ENCODE data around the gene RNF128.
"Not testable (repeated sequence)": the region's sequence is repeated elsewhere in the genome, so short reads cannot be mapped to it uniquely, and the experiment has no call there.

Gene RNF128

DNA sequence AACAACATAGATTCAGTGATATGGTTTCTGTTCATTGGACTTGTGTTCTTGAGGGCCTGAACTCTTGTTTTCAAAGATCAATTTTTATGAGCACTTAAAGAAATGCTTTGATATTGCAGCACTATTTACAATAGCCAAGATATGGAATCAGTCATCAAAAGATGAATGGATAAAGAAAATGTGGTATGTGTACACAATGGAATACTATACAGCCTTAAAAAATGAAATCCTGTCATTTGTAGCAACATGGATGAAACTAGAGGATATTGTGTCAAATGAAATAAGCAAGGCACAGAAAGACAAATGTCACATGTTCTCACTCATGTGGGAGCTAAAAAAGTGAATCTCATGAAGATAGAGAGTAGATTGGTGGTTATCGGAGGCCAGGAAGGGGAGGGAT, 21.9 kb downstream of the RNF128 start:
- no peak for DNase-seq (ENCODE audit: low spot score)

DNA sequence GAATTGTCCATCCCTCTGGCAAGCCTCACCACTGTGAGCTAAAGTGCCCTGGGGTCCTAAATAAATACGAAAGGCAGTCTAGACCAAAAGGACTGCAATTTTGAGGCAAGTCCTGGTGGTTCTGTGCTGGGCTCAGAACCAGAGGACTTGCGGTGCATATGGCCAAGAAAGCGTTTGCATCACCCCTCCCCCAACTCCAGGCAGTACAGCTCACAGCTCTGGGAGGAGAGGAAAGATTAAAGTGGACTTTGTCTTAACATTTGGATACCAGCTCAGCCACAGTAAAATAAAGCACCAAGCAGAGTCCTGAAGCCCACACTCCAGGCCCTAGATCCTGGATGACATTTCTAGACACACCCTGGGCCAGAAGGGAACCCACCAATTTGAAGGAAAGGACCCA, 24.9 kb downstream of the RNF128 start:
- no peak for DNase-seq (ENCODE audit: low spot score)

DNA sequence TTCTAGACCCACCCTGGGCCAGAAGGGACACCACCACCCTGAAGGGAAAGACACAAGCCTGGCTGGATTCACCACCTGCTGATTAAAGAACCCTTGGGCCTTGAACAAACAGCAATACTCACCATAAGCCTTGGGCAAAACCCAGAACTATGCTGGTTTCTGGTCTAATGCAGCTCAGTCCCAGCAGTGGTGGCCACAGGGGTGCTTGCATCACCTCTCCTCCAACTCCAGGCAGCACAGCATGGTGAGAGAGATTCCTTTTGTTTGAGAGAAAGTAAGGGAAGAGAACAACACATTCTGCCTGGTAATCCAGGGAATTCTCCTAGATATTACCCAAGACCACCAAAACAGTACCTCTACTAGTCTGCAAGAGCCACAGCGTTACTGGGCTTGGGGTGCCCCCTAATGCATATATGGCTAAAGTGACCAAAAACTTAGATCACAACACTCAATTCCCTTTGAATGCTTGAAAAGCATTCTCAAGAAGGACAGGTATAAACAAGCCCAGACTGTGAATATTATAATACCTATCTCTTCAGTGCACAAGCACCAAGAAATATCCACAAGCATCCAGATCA, 25.7 kb downstream of the RNF128 start:
- DNase-seq (ENCODE audit: low spot score), result no peak

DNA sequence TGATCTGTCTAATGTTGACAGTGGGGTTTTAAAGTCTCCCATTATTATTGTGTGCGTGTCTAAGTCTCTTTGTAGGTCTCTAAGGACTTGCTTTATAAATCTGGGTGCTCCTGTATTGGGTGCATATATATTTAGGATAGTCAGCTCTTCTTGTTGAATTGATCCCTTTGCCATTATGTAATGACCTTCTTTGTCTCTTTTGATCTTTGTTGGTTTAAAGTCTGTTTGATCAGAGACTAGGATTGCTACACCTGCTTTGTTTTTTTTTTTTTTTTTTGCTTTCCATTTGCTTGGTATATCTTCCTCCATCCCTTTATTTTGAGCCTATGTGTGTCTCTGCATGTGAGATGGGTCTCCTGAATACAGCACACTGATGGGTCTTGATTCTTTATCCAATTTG, 42.8 kb downstream of the RNF128 start:
- DNase-seq (ENCODE audit: low spot score), result not testable (repeated sequence)

DNA sequence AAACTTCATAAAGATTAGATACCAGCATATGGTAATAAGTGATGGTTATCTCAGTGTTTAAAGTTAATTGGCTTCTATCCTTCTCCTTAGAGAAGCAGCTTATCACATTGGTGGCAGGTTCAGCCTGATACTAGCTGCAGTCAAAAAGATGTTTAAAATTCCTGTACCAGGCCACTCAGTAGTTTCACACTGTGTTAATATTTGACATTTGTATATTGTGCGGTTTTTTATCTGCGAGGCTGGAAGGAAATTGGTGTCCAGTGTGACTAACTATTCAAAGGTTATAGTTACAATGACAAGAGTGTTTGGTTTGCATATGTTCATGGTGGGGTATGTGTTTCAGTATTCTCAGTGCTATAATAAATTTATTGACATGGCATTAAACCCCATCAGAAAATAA, 48.5 kb downstream of the RNF128 start:
- DNase-seq (ENCODE audit: low spot score), result no peak

DNA sequence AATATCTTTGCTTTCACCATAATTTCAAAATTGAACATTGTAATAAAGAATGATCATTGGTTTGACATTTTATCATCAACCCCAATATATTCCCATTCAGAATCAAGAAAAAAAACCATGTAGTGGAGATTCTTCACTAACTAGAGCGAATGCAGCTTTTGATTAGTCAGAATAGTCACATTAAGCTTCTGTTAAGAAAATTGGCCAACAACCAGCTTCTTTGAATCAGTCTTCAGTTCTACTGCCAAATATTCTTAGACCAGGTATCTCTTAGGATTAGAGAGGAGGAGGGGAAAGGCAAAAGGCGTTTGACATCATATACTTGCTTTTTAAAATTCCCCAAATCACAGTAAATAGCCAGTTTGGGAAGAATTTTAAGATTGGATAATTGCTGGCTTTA, 53.8 kb downstream of the RNF128 start:
- no peak for DNase-seq (ENCODE audit: low spot score)

DNA sequence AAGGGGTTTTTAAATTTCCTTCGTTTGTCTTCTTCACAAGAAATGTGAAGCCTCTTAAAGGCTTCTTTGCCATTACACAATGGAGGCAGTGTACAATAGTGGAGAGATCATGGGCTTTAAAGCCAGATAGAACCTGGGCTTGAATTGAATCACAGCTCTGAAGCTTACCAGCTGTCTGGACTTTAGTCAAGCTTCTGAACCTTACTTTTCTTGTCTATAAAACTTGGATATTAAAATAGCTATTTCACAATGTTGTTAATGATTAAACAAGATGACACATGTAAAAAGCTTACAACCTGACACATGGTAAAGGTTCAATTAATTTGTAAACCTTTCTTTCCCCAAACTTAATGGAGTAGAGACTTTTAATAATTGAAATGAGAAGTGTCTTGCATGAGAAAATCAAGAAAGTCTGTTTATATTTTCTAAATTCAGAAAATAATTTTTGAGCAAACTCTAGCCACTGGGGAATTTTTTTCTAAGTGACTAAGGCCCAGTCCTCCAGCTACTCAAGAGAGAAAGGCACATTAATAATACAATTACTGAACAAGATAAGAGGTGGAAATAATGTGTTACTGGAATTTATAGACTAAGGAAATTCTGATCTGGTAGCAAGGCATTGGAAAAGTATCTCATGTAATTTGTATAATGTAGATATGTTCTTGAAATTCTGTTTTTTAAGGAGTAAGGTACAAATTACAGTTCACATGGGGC, 54.3 kb downstream of the RNF128 start:
- peak; percentile 53 for DNase-seq (ENCODE audit: low spot score)

DNA sequence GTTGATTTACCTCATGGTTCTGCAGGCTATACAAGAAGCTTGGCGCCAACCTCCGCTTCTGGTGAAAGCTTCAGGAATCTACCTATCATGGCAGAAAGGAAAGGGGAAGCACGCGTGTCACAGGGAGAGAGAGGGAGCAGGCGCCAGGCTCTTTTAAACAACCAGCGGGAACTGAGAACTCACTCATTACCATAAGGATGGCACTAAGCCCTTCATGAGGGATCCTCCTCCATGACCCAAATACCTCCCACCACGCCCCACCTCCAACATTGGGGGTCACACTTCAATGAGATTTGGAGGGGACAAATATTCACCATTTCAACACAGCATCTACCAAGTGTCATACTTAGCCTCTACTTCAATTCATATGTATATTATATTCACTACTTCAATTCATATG, 57.2 kb downstream of the RNF128 start:
- no peak for DNase-seq (ENCODE audit: low spot score)

DNA sequence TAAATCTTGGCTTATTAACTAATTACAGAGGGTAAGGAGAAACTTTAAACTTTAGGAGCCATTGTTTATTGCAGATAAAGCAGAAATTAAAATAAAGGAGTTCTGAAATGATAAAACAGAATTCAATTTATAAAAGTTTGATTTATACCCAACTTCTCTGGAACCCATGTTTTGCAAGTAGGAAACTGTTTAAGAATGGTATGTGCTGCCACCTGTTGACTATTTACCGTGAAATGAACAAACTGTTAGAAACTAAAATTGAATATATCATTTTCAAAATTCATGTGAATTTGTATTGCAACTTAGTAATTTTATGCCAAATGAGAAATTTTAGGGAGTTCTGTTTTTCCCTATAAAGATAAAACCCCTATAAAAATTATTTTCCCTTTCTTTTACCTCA, 65.0 kb downstream of the RNF128 start:
- DNase-seq (ENCODE audit: low spot score), result no peak

DNA sequence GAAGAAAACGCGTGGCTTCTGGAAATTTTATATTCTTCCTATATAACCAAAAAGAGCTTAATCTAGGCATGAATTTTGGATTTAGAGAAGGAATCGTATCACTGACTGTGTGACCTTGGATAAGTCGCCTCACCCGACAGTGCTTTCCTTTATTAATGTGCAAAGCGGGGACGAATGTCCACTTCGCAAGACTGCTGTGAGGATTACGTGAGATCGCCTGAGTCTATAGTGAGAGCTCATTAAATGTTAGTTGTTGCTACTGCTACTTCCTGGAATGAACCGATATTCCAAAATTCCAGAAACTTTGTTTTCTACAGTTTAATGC, 75.5 kb downstream of the RNF128 start:
- DNase-seq (ENCODE audit: low spot score), result no peak

DNA sequence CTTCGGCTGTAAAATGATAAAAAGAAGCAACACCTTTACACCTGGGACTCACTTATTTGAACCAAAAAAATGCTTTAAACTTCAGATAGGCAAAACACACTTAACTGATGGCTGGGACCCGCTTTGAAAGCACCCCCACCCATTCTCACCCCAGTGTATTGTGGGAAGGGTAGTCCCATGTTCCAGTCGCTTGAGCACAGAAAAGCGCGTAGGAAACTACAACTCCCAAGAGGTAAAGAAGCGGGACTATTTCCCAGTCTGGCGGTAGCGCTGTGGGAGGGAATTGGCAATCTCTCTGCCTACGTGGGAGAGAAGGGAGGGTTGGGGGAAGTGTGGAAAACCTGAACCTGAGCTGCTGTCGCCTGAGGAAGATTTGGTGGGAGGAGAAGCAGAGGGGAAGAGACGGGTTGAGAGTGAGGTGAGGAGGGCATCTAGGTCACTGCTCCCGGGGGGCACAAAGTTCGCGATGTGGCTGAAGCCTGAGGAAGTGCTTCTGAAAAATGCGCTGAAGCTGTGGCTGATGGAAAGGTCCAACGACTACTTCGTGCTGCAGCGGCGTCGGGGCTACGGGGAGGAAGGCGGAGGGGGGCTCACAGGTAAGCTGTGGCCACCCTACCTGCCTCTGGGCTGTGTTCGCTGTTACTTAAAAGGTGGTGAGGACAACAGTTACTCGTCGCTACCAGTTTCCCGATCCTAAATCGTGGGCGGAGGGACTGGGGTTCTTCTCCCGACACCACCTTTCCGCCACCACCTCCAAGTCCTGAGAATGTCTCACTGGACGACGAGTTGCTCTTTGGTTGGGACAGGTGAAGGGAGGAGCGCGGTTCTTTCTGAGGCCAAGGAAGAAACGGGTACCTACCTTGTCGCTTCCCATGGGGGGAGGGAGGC, 76.1 kb downstream of the RNF128 start, which contains the start of gene TBC1D8B:
TBC1D8B (plus strand) TSS at position 286 of the 888 bp plus-strand sequence; CDS start at position 467, 181 bp downstream.
- DNase-seq (ENCODE audit: low spot score), result peak; percentile 82

DNA sequence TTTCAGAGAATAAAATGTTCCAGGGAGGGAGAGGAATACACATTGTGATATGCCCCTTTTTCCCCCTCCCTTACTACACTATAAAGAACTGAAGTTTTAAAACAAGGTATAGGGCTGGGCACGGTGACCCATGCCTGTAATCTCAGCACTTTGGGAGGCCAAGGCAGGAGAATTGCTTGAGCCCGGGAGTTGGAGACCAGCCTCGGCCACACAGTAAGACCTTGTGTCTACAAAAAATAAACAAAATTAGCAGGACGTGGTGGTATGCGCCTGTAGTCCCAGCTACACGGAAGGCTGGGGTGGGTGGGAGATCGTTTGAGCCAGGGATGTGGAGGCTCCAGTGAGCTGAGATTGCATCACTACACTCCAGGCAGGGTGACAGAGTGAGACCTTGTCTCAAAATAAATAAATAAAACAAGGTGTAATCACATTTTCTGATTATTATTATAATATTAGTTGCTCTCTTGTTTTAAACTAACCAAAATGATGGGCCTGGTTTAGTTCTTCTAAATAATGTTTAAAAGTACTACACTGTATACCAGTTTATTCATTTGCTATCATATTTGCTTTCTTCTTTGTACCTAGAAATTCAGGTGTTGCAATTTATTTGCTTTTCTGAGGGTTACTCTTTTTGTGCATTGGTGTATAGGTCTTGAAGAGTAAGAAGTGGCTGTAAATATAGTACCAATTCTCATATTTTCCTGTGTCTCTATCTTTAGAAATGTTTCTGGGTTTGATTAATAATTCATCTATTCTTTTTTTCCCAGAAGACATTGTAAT, 84.8 kb downstream of the RNF128 start:
- DNase-seq (ENCODE audit: low spot score), result no peak

DNA sequence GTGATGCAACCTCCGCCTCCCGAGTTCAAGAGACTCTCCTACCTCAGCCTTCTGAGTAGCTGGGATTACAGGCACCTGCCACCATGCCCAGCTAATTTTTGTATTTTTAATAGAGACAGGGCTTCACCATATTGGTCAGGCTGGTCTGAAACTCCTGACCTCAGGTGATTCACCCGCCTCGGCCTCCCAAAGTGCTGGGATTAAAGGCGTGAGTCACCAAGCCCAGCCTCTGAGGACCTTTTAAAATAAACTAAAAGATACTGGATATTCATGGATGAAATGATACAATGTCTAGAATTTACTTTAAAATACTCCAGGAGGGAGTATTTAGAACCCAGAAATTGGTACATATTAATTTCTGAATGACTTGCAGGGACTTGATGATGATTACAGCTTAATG, 86.4 kb downstream of the RNF128 start:
- DNase-seq (ENCODE audit: low spot score), result not testable (repeated sequence)

DNA sequence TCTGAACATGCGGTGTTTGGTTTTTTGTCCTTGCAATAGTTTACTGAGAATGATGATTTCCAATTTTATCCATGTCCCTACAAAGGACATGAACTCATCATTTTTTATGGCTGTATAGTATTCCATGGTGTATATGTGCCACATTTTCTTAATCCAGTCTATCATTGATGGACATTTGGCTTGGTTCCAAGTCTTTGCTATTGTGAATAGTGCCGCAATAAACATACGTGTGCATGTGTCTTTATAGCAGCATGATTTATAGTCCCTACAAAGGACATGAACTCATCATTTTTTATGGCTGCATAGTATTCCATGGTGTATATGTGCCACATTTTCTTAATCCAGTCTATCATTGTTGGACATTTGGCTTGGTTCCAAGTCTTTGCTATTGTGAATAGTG, 87.6 kb downstream of the RNF128 start:
- not testable (repeated sequence) for DNase-seq (ENCODE audit: low spot score)
